Measurements from ENCODE around the gene HNRNPH1. TPM values are rescaled to one million over a fixed set of nuclear protein-coding genes. Genes with fewer than 3 reads are reported as not detected.

HNRNPH1 gene
- total RNA-seq, 1 experiment from 2014 or later, result 865 TPM

- DNase-seq (ENCODE audit: low spot score) (no peak), ATAC-seq (no peak)
- Mint-ChIP-seq H3K4me3 (no peak overlapping the region), H3K27ac (no peak overlapping the region), H3K36me3 (peaks cover 5% of the 10 kb centered on the region), H3K4me1 (no peaks in the 10 kb centered on the region), H3K9me3 (peaks cover 6% of the 10 kb centered on the region; the same call in 1 of the 2 replicates), H3K27me3 (ENCODE audit: low read depth) (peaks cover 6% of the 10 kb centered on the region)
- CTCF ChIA-PET, result no interaction called here
- POLR2A ChIA-PET, result no interaction called here
- TF ChIP-seq AR (CRISPR knock-in tag; IDR thresholded peaks at IDR 0.05) (no peak), E2F5 (CRISPR knock-in tag; IDR thresholded peaks at IDR 0.05) (no peak), ZNF121 (CRISPR knock-in tag; IDR thresholded peaks at IDR 0.05) (no peak), EMX1 (CRISPR knock-in tag; IDR thresholded peaks at IDR 0.05) (no peak), FOXP1 (CRISPR knock-in tag; IDR thresholded peaks at IDR 0.05; ENCODE audit: borderline replicate concordance) (no peak), JAZF1 (CRISPR knock-in tag; IDR thresholded peaks at IDR 0.05) (no peak), MYBL2 (CRISPR knock-in tag; IDR thresholded peaks at IDR 0.05) (no peak), ATF6 (CRISPR knock-in tag; IDR thresholded peaks at IDR 0.05) (no peak), TEAD4 (CRISPR knock-in tag; IDR thresholded peaks at IDR 0.05) (no peak), STAT6 (CRISPR knock-in tag; conservative IDR thresholded peaks at IDR 0.05; ENCODE audit: low read depth) (no peak), ZNF281 (CRISPR knock-in tag; IDR thresholded peaks at IDR 0.05) (no peak), ATF1 (CRISPR knock-in tag; IDR thresholded peaks at IDR 0.05) (no peak), MXD4 (CRISPR knock-in tag; IDR thresholded peaks at IDR 0.05; ENCODE audit: borderline replicate concordance) (no peak)
- TF ChIP-seq, protein P1, sequence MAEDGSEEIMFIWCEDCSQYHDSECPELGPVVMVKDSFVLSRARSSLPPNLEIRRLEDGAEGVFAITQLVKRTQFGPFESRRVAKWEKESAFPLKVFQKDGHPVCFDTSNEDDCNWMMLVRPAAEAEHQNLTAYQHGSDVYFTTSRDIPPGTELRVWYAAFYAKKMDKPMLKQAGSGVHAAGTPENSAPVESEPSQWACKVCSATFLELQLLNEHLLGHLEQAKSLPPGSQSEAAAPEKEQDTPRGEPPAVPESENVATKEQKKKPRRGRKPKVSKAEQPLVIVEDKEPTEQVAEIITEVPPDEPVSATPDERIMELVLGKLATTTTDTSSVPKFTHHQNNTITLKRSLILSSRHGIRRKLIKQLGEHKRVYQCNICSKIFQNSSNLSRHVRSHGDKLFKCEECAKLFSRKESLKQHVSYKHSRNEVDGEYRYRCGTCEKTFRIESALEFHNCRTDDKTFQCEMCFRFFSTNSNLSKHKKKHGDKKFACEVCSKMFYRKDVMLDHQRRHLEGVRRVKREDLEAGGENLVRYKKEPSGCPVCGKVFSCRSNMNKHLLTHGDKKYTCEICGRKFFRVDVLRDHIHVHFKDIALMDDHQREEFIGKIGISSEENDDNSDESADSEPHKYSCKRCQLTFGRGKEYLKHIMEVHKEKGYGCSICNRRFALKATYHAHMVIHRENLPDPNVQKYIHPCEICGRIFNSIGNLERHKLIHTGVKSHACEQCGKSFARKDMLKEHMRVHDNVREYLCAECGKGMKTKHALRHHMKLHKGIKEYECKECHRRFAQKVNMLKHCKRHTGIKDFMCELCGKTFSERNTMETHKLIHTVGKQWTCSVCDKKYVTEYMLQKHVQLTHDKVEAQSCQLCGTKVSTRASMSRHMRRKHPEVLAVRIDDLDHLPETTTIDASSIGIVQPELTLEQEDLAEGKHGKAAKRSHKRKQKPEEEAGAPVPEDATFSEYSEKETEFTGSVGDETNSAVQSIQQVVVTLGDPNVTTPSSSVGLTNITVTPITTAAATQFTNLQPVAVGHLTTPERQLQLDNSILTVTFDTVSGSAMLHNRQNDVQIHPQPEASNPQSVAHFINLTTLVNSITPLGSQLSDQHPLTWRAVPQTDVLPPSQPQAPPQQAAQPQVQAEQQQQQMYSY (CRISPR knock-in tag; IDR thresholded peaks at IDR 0.05), result no peak
- TF ChIP-seq, protein P2, sequence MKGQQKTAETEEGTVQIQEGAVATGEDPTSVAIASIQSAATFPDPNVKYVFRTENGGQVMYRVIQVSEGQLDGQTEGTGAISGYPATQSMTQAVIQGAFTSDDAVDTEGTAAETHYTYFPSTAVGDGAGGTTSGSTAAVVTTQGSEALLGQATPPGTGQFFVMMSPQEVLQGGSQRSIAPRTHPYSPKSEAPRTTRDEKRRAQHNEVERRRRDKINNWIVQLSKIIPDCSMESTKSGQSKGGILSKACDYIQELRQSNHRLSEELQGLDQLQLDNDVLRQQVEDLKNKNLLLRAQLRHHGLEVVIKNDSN (CRISPR knock-in tag; IDR thresholded peaks at IDR 0.05), result no peak
- TF ChIP-seq, protein P3, sequence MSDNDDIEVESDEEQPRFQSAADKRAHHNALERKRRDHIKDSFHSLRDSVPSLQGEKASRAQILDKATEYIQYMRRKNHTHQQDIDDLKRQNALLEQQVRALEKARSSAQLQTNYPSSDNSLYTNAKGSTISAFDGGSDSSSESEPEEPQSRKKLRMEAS (CRISPR knock-in tag; IDR thresholded peaks at IDR 0.05), result no peak
- TF ChIP-seq, protein P4, sequence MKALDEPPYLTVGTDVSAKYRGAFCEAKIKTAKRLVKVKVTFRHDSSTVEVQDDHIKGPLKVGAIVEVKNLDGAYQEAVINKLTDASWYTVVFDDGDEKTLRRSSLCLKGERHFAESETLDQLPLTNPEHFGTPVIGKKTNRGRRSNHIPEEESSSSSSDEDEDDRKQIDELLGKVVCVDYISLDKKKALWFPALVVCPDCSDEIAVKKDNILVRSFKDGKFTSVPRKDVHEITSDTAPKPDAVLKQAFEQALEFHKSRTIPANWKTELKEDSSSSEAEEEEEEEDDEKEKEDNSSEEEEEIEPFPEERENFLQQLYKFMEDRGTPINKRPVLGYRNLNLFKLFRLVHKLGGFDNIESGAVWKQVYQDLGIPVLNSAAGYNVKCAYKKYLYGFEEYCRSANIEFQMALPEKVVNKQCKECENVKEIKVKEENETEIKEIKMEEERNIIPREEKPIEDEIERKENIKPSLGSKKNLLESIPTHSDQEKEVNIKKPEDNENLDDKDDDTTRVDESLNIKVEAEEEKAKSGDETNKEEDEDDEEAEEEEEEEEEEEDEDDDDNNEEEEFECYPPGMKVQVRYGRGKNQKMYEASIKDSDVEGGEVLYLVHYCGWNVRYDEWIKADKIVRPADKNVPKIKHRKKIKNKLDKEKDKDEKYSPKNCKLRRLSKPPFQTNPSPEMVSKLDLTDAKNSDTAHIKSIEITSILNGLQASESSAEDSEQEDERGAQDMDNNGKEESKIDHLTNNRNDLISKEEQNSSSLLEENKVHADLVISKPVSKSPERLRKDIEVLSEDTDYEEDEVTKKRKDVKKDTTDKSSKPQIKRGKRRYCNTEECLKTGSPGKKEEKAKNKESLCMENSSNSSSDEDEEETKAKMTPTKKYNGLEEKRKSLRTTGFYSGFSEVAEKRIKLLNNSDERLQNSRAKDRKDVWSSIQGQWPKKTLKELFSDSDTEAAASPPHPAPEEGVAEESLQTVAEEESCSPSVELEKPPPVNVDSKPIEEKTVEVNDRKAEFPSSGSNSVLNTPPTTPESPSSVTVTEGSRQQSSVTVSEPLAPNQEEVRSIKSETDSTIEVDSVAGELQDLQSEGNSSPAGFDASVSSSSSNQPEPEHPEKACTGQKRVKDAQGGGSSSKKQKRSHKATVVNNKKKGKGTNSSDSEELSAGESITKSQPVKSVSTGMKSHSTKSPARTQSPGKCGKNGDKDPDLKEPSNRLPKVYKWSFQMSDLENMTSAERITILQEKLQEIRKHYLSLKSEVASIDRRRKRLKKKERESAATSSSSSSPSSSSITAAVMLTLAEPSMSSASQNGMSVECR (CRISPR knock-in tag; IDR thresholded peaks at IDR 0.05; ENCODE audit: borderline replicate concordance), result no peak
These were observed 24.9 kb upstream of the HNRNPH1 start for GRCh38 chr5:179648410-179648809.
